NCI-H2081 treated with DMSO at 0.1 percent for 48 hours (cell line): ENCODE results near the gene CA14.
"Not testable (repeated sequence)": the region's sequence is repeated elsewhere in the genome, so short reads cannot be mapped to it uniquely, and the experiment has no call there.

Source experiments
- DNase-seq: peaks from one replicate; lab custom pipeline; 2025; lab: John Stamatoyannopoulos, UW

CA14 gene

DNA sequence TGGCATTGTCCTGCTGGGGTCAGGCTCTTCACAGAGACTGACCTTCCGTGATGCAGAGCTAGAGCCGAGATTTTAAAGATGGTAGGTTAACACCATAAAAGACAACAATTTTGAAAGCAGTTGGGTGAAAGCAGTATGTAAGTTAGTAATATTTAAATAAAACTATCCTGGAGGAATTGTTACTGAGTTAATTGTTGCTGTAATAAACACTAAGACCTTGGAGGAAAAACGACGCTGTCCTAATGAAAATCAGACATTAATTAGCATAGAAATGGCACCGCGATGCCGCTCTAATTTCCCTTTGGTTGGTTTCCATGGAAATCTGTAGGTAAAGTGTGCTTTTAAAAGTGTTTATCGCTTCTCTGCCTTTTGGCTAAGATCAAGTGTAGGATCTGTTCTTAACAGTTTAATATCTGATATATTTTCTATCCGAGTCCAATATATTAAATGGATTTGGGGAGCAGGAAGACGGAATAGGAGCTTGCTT is 20.9 kb upstream of the CA14 start:
- no peak for DNase-seq

DNA sequence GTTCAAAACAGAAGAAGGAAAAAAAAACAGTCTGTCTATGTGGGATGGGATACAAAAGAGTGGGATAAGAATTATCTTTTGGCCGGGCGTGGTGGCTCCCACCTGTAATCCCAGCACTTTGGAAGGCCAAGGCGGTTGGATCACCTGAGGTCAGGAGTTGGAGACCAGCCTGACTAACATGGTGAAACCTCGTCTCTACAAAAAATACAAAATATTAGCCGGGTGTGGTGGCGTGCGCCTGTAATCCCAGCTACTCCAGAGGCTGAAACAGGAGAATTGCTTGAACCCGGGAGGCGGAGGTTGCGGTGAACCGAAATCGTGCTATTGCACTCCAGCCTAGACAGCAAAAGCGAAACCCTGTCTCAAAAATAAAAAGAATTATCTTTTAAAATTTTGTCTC is 20.4 kb upstream of the CA14 start:
- DNase-seq, result not testable (repeated sequence)

DNA sequence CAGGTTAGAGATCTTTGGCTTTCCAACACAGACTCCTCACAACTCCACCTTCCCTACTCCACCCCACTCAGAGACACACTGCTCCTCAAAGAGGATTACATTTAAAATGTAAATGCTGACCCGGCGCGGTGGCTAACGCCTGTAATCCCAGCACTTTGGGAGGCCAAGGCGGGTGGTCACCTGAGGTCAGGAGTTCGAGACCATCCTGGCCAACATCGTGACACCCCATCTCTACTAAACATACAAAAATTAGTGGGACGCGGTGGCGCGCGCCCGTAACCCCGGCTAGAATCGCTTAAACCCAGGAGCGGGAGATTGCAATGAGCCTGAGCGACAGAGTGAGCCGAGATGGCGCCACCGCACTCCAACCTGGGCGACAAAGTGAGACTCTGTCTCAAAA is 19.8 kb upstream of the CA14 start:
- DNase-seq, result no peak

DNA sequence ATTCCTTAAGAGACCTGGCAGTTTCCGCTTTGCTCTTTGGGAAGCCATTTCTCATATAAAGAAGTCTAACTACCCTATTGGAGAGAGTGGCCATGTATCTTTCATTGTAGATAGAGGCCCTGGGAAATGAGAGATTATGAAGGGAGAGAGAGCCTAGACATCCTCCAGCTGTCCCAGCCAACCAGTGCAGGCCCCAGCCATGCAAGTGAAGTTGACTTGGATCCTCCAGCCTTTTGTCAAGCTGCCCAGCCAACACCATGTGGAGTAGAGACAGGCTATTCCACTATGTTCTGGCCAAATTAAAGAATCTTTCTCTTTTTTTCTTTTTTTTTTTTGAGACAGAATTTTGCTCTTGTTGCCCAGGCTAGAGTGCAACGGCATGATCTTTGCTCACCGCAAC is 14.6 kb upstream of the CA14 start:
- no peak for DNase-seq

DNA sequence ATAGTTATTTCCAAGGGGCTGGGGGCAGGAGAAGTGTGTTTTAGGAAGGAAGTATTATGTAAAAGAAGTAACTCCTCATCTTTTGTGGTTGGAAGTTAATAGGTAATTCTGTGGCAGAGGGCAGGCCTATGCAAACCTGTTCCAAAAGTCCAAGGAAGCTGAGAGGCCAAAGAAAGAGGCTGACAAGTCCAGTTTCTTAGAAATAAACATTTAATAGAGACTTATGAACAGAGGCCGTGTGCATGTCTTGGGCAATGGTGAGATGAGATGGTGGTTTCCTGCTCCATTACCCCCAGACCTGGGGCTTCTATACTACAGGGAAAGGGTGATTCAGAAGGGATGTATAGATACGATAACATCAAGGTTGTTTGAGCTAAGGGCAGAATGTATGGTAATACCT is 7.6 kb upstream of the CA14 start:
- DNase-seq, result no peak

DNA sequence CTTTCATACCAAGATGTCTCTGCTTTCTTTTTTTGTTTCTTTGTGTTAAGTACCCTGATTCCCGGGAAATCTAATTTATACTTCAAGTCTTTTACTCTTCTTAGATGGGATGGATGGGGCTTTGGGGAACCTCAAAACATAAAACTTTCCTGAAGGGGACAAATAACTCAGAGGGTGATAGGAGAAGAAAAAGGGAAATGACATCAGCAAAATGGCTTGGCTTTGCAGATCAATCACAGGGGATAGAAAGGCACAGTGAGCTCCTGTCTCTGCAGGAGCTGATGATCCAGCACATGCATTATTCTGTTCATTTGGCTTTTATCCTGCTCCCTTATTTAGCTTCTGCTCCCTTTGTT is 1.4 kb upstream of the CA14 start:
- DNase-seq, result no peak

DNA sequence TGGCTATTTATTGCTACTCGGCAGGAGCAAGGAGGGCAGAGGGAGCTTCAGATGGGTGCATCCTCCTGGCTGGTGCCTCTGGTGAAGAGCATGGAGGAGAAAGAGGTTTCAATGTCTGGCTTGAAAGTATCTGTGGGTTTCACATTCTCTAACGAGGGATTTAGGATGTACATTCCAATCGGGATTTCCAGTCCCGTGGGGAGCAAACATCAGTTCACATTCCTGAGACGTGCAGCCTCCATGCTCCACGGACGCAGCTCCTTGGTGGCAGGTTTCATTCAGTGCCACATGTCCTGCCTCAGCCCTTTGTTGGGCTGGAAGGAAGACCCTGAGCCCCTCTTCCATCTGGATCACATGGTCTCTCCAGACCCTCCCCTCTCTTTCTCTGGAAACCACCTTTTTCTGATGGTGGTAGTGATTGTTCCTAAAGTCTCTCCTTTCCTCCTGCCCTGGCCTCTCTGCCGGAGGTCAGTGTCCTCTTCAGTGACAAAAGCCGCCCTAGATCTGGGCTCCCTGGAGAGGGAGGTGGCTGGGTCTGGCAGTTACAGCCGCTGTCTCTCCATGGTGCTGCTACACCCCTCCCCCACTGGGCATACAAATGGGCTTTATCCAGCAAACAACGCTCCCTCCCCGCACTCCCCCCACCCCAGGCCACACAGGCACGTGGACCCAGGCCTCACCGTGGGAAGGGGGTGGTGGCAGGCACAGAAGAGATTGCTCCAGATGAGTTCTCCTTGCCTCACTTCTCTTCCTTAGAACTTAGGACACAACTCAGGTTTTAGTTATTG is 826 bp upstream of the CA14 start:
- DNase-seq, result no peak

DNA sequence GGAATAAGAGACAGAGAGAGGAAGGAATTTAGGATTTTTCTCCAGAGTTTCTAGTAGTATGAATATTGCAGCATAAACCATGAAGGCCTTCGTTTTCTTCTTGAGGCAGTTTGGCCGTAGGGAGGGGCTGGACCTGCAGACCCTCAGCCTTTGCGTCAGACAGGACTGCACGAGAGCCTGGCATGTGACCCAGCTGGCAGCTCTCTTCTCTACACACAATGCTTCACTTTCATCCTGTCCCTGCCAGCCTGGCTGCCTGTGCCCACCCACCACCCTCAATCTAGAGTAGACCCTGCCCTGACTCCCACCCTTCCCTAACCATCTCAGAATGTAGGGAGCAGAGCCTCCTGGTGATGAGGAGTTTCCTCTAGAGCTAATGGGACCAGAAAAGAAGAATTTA is 1.6 kb downstream of the CA14 start:
- DNase-seq, result no peak

DNA sequence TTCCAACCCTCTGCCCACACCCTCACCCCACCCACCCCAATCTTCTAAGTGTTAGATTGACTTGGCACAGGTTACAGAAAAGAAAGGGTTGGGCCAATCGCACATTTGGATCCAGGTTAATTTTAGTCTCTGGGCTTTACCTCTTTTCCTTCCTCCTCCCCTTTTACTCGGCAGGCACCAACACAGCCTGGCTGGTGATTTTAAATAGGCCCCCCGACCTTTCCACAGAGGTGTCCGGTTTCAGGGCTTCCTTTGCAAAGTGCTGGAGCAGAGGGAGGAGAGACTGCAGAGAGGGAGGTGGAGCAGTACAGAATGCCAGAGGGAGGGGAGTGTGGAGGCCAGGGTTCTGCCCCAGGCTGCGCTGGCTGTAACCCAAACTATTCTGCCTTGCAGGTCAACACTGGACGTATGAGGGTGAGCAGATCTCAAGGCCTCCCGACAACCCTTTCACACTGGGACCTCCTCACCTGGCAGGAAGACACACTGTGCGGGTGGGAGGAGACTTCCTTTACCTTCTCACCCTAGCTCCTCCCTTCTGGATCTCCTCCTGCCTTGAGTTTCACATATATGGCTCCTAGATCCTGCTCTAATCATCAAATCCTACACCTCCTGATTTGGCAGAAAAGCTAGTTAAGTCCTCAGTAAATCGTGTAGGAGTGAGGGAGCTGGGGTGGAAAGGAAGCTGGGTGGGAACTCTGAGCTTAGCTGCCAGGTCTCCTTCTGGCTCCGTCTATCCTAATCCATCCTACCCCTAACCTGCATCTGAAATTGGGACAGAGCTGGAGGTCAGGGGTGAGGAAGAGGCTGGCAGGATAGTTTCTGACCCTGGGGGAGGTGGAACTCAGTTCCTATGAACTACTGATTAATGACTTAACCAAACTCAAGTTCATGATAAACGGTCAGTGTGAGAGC is 2.4 kb downstream of the CA14 start:
- DNase-seq, result peak; percentile 29

DNA sequence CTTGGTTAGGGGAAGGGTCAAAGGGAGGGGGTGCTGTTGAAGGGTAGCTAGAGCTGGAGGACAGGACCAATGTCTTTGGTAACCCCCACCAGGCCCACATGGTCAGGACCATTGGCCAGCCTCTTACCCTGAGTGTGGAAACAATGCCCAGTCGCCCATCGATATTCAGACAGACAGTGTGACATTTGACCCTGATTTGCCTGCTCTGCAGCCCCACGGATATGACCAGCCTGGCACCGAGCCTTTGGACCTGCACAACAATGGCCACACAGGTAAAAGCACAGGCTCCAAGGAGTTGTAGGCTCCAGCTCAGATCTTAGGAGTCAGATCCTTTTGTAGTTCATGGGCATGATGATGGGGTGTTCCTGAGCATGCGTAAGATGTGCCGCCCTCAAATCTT is 3.8 kb downstream of the CA14 start:
- no peak for DNase-seq

DNA sequence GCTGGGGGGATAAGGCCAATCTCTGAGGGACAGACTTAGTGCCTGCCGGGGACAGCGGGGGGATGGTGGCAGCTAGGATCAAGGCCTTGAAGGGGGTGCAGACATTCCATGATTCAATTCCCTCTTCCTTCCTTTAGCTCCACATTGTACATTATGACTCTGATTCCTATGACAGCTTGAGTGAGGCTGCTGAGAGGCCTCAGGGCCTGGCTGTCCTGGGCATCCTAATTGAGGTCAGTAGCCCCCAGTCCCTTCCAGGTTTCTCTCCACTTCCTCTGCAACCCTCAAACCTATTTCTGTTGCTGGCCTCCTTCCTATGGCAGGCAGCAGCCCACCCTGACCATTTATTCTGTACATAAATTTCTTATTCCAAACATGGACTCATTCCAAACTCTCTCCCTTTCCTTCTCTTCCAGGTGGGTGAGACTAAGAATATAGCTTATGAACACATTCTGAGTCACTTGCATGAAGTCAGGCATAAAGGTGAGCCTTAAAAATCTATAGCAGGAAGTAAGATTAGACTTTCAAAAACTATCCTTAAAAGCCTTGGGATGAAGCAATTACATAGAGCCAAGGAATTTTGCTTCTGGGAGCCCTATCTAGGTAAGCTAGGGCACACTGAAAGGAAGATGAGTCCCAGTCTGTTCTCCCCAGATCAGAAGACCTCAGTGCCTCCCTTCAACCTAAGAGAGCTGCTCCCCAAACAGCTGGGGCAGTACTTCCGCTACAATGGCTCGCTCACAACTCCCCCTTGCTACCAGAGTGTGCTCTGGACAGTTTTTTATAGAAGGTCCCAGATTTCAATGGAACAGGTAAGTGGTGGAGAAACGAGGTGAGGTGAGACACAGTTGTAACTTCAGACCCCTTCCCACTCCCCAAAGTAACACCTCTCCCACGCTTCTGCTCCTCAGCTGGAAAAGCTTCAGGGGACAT is 5.1 kb downstream of the CA14 start:
- DNase-seq, result no peak

DNA sequence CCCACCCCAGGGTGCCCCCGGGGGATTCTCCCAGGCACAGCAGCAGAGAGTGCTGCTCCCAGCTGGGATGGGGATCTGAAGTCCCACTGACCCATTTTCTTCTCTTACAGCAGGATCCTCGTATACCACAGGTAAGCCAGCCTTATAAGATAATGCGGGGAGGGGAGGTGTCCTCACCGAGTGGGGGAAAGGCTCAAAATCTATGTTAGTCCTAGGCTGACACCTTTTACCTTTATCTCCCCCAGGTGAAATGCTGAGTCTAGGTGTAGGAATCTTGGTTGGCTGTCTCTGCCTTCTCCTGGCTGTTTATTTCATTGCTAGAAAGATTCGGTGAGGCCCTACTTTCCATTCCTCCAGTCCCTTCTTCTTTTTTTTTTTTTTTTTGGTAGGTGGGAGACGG is 6.0 kb downstream of the CA14 start:
- no peak for DNase-seq

DNA sequence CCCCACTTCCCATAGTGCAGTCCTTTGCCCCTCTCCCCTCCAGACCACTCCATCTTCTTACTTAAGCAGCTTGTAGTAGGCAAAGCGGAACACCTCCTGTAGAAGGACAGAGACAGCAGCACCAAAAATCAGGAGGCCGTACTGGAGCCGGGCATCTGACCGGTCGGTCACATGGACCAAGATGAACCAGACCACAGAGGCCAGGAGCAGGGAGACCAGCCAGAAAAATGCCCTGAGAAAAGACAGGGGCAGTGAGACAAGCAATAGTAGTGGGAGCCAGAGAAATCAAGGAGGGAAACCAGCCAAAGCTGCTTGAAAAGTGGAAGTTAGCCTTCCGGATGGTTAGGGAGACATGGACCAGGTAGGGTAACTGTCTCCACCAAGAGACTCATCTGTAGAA is 10.3 kb downstream of the CA14 start:
- no peak for DNase-seq

DNA sequence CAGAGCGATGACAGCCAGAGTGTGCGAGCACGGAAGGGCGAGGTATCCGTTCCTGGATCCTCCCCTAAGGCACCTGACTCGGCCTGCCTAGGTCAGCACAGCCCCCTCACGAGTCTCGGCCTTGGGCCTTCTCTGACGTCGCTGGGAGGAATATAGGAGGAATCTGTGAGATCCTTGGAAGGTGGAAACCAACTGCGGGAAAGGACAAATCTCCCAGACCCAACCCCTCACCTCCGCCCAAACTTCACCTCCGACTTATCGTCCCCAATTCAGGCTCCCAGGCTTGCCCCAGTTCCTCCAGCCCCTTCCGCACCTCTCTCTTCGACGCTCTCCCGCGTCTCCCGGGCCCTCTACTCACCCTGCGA is 10.7 kb downstream of the CA14 start:
- no peak for DNase-seq

DNA sequence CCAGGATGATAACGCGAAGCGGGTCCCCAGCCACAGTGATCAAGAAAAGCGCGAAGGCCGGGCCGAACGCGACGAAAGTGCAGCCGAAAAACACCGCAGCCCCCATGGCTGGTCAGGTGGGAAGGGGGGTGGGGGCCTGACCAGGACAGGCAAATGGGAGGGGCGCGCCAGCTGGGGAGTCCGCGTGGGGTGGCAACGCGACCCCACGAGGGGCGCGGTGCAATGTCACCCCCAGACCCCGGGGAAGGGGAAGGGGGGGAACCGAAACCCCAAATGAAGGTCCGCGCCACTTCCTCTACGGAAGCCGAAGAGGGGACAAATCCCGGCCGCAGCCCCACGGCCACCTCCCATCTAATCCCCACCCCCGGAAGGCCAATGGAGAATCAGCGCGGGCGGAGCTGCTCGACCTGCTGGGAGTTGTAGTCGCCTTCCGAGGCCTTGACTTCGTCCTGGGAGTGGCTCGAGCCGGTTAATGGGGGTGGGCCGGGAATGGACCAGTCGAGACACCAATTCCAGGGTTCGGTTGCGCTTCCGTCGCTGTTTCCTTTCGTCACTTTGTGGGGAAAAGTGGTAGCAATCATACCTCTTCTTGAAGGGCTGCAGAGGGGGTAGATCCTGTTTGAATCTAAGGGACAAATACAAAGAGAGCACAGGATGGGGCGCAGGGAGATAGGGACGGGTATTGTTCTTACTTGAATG is 11.3 kb downstream of the CA14 start, which contains the start of gene APH1A:
TSS of gene APH1A (minus strand) at position 312 of the 699 bp plus-strand sequence. CDS start at position 106, 206 bp downstream.
- peak; percentile 93 for DNase-seq

DNA sequence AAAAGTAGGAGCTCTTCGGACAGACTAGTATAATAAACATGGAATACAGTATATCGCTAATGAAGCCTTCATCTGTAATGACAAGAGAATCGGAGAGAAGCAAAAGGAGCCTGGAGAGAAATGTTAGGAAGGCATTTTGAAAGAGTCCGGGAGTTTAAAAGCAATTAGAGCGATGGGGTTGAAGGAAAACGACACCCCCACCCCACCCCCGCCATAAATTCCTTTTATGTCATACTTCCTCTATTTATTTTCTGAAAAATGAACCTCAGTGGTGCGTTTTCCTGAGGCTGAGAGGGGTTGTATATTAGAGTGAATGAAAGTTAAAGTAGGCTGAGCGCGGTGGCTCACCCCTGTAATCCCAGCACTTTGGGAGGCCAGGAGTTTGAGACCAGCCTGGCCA is 11.9 kb downstream of the CA14 start:
- no peak for DNase-seq

DNA sequence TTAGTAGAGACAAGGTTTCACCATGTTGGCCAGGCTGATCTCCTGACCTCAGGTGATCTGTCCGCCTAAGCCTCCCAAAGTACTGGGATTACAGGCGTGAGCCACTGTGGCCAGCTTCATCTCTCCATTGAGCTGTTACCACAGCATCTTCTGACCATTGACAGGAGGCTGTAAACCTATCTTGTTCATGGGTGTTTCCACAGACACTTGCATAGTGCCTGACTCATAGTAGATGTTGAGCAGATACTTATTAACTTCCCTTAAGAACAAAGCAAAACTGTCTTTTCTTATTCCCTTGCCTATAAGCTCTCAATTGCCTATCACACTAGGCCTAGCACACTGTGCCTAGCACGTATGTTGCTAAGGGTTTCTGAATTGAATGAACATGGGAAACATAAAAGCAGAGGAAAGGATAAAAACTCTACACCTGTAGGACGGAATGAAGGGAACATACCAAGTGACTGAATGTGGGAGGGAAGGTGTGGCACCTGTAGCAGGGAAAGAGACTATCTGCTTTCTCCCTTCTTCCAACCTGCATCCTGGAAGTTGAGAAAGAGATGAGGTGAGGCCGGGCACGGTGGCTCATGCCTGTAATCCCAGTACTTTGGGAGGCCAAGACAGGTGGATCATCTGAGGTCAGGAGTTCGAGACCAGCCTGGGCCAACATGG is 13.9 kb downstream of the CA14 start:
- DNase-seq, result no peak

DNA sequence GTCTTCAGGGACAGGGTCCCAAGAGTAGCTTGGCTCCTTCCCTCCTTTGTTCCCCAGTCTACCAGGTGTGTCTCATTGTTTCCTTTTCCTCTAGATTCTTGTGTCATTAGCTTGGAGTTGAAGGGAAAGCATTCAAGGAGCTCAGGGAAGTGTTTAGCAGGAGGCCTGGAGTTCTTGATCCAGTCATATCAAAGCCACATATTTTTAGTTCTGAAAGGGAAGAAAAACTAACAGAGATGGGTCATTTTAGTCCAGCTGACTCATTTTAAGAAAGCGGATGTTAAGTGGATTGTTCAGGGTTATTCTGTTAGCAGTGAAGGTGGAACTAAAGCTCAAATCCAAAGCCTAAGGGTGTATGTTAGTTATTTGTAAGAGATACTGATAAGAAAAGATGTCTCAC is 15.7 kb downstream of the CA14 start:
- DNase-seq, result no peak

DNA sequence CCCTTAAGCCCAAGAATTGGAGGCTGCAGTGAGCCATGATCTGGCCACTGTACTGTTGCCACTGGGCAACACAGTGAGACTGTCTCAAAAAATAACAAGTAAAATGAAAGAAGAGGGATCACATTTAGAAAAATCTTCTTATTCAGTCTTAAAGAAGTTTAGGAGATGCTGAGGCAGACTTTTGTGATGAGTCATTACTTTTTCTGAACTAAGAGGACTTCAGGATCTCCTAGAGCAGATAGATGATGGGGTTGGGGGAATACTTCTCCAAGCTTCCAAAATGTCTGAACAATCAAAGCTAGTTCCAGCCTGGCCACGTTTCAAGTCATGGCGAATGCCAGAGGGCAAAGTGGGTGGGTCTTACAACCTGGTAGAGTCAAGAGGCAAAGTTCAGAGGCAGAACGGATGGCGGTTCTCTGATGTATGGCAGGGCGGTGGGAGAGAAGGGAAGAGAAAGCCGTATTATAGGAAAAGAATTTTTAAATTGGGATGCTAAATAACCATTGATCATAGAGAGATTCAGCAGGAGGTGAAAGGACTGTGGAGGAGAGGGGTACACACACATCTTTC is 22.6 kb downstream of the CA14 start:
- no peak for DNase-seq

DNA sequence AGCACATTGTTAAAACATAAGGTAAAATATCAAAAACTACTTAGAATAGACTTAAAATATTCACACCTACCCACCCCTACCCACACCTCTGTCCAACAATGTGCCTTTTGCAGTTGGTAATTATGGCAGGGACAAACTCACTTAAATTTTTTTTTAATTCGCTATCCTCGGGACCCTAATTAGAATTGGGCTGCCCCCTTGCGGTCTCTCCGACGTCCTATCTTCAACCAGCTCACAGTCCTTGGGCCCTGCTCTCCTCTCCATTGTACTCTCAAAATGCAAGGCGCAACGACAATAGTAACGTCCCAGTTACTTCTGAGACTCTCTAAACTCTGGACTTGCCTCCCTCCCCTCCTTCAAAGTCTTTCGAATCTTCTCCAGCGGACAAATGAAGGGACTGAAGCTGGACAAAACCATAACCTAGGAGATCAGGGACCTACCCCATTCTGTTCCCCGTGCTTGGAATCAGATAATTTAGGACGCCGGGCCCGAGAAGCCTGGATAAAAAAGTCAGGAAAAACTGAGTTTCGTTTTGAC is 23.7 kb downstream of the CA14 start:
- peak; percentile 48 for DNase-seq
